ENCODE results near the gene RNPEP.
"Not testable (repeated sequence)": the region's sequence is repeated elsewhere in the genome, so short reads cannot be mapped to it uniquely, and the experiment has no call there.

Gene RNPEP

DNA sequence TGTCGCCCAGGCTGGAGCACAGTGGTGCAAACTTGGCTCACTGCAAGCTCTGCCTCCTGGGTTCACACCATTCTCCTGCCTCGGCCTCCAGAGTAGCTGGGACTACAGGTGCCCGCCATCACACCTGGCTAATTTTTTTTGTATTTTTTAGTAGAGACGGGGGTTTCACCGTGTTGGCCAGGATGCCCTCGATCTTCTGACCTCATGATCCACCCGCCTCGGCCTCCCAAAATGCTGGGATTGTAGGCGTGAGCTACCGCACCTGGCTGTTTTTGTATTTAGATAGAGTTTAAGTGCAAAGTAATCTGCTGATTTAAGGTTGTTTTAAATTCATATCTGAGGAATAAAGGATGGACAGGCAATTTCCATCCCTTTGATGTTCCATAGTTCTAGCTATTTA, 20.1 kb upstream of the RNPEP start:
- DNase-seq = not testable (repeated sequence)

DNA sequence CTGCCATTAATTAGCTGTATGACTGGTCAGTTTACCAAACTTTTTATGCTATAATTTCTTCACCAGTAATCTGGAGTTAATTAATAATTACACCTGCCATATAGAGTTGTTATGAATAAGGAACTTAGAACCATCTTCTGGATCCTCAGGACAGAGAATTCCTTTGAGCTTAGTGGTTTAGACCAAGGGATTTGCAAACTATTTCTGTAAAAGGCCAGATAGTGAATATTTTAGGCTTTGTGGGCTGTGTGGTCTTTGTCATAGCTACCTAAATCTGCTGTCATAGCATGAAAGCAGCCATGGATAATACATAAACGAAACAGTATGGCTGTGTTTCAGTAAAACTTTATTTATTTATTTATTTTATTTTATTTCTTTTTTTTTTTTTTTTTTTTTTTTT, 18.2 kb upstream of the RNPEP start:
- no peak for DNase-seq

DNA sequence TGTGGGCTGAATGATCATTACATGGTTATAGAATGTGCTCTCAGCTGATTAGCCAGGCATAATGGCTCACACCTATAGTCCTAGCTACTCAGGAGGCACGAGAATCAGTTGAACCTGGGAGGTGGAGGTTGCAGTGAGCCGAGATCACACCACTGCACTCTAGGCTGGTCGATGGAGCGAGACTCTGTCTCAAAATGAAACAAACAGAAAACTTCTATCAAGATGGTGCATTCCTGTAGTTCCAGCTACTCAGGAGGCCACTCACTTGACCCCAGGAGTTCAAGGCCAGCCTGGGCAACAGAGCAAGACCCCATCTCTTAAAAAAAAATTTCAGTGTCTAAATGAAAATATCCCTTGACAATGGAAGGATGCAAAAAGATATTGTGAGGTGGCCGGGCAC, 16.3 kb upstream of the RNPEP start:
- no peak for DNase-seq

DNA sequence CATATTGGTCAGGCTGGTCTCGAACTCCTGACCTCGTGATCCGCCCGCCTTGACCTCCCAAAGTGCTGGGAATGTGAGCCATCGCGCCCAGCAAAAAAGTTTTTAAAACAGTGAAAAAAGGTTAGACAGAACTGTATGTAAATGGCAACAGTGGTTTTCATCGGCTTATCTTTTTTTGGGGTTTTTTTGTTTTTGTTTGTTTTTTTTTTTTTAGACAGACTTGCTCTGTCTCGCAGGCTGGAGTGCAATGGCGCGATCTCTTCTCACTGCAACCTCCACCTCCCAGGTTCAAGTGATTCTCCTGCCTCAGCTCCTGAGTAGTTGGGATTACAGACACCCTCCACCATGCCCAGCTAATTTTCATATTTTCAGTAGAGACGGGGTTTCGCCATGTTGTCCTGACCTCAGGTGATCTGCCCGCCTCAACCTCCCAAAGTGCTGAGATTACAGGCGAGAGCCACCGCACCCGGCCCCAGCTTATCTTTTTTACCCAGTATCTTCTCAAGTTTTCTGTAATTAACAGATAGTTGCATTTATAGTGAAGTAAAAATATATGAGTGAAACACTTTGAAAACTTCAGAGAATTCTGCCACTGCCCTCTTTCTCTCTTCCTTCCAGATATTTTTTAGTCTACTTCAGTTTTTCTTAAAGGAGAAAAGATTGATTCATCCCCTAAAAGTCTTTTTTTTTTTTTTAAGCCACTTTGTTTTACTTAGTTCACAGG, 14.1 kb upstream of the RNPEP start:
- no peak for DNase-seq

DNA sequence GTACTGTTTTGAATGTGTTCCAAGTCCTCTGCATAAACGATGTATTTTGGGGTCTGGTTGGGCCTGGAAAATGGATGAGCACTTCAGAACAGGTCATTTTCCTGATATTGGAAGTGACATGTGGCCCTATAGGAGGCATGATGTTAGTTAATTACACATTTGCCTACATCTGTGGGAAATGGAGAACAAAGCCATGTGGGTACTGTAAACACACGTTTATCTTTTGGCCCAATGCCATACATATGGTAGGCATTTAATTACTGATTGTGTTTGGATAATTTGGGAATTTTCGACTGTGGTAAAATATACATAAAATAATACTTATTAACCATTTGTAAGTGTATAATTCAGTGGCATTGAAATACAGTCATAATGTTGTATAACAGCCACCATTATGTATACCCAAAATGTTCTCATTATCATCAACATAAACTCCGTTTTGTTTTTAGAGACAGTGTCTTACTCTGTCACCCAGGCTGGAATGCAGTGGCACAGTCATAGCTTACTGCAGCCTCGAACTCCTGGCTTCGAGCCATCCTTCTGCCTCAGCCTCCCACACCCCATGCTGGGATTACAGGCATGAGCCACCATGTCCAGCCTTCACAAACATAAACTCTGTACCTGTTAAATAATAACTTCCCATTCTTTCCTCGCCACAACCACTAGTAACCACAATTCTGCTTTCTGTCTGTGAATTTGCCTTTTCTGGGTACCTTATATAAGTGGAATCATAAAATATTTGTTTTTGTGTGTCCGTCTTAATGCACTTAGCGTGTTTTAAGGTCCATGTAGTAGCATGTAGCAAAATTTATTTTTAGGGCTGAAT, 11.9 kb upstream of the RNPEP start:
- DNase-seq = no peak

DNA sequence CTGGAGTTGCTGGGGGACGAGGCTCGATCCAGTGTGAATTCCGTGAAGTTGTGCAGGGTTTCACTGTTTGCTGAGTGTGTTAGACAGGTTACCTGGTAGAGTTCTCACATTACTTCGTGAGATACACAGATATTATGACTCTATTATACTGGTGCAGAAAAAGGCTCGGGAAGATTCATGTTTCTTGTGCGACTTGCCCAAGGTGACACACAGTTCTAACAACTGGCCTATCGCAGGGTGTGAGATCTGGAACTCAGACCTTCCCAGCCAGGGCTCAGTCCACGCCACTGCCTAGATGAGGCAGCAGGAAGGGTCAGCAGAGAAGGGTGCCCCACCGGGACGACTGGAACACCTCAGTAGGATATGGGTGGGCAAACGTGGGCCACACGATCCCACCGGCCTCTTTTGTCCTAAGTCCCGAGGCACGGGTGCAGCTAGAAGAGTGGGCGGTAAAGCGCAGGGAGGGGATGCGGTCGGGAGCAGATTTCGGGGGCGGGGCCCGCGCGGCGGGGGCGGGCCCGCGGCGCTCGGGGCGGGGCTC, 296 bp upstream of the RNPEP start:
- peak; percentile 70 for DNase-seq

DNA sequence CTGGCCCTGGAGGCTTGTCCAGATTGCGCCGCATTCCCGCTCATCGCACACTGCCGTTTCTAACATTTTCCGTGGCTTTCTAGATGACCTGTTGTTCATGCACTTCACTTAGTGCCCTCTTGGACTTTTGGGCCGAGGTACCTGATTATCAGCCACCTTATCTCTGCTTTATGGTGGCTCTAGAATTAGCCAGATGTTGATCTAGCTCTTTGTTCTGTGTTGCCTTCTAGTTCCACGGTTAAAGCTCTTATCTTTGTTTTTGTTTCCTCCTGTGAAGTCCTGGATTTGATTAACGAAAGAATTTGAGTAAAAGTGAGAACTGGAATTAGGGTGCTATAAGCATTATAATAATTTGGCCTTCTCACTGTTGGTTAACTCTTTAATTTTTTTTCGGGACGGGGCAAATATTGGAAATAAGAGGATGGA, 945 bp downstream of the RNPEP start:
- DNase-seq = no peak

DNA sequence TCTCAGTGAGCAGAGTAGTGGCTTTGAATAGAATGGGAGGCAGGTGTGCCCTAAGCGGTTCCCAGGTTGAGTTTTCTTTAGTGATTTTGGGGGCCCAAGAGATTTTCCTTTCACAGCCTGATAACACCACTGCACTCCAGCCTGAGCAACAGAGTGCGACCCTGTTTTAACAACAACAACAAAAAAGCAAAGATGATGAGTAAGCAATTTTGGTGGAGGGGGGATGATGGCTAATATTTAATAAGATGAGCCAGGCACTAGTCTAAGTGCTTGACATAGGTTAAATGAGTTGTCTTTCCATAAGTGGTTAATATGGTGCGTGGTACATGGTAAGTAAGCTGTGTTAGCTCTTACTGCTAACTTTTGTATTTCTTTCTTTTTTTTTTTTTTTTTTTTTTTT, 2.0 kb downstream of the RNPEP start:
- DNase-seq = no peak

DNA sequence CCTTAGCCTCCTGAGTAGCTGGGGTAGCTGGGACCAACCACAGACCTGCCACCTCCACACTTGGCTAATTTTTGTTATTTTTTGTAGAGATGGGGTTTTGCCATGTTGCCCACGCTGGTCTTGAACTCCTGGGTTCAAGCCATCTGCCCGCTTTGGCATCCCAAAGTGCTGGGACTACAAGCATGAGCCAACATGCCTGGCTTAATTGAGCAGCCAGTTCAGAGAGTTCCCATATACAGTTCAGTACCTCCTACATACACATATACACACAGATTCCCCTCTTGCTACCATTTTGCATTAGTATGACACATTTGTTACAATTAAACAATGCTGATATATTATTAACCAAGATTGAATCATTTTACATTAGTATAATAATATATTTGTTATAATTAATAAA, 2.9 kb downstream of the RNPEP start:
- DNase-seq = no peak

DNA sequence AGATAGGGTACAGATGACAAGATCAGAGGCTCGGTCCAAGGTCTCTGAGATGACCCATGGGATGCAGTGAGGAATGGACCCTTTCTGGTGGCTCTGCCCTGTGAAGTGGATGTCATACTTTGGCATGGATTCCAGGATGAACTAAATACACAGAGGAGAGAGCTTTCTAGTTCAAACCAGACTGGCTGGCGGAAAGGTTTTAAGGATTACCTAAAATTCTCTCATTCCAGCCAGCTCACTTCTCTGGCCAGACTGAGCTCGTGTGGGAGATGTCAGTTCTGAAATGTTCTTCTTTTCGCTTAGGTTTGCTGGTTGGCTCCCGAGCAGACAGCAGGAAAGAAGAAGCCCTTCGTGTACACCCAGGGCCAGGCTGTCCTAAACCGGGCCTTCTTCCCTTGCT, 6.2 kb downstream of the RNPEP start:
- no peak for DNase-seq

DNA sequence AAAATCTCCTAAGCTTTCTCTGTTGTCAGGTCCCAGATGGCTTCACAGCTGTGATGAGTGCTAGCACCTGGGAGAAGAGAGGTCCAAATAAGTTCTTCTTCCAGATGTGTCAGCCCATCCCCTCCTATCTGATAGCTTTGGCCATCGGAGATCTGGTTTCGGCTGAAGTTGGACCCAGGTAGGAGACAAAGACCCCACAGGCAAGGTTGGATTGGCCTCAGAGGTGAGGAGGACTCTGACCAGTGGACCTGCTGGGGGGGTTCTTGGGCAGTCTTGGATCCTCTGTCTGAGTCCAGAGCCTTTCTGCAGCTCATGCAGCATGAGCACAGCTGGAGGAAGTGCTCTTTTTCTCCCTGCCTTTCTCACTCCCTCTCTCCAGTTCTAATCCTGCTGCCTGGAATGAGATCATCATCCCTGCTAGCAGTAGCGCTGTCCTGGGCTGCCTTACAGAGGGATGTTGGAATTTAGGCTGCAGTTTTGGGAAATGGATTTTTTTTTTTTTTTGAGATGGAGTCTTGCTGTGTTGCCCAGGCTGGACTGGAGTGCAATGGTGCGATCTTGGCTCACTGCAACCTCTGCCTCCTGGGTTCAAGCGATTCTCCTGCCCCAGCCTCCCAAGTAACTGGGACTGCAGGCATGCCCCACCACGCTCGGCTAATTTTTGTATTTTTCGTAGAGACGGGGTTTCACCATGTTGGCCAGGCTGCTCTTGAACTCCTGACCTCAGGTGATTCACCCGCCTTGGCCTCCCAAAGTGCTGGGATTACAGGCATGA, 7.1 kb downstream of the RNPEP start:
- no peak for DNase-seq

DNA sequence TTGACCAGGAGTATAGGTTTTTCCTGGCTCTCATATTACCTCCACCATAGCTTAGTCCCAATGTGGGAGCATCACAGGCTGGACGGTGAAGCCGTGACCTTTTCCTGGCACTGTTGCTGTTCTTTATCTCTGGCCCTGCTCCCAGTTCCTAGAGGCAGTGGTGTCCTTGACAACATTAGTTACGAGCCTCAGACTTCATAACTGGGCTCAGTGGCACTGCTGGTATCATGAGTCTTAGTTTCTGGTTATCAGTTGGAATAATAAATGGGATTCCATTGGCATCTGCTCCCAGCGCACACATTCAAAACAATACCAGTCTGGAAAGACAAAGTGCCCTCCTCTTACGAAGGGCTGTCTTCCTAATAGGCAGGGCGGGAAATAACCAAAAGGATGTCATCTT, 8.0 kb downstream of the RNPEP start:
- no peak for DNase-seq

DNA sequence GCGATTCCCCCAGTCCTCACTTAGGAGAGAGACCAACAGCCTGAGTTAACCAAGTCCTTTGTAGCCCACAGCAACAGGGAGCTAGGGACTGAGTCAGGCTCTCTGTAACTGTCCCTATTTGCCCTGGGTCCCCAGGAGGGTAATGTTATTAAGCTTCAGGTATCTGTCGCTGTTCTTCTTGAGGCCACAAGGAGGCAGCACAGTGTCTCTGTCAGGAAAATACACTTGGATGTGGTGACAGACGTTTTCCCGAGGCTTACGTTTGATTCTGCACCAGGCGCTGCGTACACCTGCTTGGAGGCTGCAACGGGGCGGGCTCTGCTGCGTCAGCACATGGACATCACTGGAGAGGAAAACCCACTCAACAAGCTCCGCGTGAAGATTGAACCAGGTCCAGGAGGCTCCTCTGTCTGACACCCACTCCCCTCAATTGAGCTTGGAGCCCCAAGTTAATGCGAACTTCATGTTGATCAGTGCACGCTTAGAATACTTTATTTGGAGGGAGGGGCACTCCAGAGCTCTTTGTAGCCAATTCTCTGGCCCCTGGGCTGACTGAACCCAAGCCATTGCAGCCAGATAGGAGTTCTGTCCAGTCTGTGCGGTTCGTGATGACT, 17.3 kb downstream of the RNPEP start:
- peak; percentile 6 for DNase-seq

DNA sequence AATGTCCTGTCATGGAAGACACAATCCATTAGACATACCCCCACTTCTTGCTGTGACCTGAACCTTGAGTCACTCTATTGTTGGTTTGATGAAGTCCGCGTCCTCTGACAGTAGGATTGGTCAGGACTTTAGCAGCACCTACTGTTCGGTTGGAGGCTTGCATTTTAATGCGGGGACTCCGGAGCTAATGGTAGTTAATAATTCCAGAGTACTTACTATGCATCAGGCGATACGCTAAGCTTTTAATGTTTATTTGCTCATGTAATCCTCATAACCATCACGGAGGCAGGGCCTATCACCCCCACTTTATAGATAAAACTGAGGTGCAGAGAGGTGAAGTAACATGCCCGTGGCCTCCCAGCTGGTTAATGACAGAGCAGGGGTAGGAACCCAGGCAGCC, 20.1 kb downstream of the RNPEP start:
- no peak for DNase-seq

DNA sequence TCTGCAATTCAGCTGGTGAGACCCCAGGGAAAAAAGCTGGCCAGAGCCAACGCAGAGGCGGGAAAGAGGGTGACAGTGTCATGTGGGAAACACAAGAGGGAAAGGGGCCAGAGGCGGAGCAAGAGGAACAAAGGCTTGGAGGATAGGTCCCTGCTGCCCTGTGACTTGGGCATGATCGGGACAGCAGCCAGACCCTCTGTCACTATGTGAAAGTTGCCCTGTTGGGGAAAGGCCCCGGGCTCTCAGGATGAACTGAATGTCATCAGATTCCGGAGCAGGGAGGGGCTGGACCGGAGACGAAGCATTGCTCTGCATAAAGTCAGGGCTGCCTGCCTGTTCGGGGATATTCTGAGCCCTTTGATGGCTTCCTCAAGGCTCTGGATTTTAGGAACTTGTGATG, 22.3 kb downstream of the RNPEP start:
- no peak for DNase-seq

DNA sequence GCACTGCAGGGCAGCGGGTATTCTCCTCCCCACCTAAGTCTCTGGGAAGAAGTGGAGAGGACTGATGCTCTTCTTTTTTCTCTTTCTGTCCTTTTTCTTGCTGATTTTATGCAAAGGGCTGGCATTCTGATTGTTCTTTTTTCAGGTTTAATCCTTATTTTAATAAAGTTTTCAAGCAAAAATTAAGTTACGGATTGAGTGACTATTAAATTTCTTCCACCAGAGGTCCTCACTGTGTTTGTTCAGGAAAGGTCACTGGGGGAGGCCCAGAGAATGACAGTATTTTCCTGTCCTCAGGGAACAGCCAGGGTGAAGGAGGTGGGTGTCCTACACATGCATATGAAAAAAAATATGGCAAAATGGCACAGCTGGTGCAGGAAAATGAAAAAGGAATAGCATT, 23.5 kb downstream of the RNPEP start:
- DNase-seq = no peak

DNA sequence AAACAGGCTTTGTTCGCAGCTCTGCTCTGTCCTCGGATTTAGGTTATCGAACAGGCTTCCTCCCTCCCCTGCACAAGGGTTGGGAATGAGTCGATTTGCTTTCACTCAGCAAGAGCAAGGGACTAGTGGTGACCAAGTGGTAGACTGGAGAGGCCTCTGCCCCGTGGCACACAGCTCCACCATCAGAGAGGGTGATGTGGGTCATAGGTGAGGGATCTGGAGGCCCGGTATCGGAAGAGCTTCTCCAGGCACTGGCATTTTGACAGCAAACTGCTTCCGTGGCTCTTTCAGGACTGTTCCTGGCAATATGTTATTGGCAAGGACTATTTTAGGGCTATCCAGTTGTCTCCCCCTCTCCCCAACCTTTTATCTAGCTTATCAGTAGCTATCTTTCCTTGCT, 24.9 kb downstream of the RNPEP start:
- DNase-seq = no peak

DNA sequence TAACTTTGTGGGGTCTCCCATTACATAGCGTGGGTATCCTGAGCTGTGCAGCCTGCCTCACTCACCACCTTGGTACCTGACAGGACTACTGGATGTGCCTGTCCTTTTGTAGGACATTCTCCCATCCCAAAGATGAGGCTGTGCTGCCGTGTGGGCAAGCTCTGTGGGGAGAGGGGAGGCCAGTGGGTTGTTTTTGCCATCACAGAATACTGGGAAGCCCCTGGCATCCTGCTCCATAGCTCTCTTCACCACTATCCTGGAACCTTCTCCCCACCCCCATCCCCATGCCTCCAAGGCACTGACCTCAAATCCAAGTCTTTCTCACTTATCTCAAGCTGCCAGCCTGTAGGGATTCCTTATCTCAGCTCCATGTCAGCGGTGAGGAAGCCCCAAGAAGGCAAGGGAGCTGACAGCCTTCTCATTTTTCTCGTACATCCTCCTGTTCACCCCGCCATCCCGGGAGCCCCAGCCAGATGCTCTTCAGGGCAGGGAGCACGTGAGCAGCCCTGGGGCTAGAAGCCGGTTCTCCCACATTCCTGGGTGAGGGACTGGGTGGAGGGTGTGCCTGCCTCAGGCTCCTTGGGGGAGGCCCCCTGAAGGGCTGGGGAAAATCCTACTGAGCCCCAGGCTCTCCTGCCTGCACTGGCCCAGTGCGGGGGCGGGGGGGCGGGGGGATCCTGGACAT, 25.5 kb downstream of the RNPEP start:
- no peak for DNase-seq

DNA sequence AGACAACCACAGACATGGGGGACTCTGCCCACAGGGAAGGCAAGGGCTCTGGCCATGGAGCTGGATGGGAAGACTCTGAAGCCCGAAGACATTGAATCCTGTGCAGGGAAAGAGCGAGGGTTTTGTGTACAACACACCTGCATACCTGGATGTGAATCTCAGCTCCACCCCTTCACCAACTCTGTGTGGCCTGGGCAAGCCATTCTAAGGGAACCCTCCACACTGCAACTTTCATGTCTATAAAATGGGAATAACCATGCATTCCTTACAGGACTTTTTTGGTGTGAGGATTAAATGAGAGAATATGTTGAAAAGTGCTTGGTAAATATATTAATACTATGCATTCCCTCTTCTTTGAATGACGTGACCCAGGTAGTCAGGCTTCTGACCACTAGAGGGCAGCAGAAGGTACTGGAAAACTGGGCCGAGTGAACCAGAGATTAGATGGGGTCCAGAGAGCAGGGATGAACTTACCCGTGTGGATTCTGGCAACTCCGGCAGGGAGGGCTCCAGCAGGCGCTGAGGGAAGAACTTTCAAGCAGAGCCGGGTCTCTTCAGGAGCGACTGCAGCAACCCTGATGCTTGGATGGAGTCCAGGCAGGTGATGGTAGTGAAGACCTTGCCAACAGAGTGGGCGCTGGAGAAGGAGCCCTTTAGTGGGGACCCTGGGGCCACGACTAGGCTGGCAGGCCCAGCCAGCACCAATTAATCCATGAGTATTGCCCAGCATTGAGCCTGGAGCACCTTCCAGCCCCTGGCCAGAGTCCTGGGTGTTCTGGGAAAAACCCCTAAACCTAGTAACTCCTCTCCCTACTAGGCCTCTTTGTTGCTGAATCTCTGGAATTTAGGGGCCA, 27.1 kb downstream of the RNPEP start:
- peak; percentile 49 for DNase-seq

DNA sequence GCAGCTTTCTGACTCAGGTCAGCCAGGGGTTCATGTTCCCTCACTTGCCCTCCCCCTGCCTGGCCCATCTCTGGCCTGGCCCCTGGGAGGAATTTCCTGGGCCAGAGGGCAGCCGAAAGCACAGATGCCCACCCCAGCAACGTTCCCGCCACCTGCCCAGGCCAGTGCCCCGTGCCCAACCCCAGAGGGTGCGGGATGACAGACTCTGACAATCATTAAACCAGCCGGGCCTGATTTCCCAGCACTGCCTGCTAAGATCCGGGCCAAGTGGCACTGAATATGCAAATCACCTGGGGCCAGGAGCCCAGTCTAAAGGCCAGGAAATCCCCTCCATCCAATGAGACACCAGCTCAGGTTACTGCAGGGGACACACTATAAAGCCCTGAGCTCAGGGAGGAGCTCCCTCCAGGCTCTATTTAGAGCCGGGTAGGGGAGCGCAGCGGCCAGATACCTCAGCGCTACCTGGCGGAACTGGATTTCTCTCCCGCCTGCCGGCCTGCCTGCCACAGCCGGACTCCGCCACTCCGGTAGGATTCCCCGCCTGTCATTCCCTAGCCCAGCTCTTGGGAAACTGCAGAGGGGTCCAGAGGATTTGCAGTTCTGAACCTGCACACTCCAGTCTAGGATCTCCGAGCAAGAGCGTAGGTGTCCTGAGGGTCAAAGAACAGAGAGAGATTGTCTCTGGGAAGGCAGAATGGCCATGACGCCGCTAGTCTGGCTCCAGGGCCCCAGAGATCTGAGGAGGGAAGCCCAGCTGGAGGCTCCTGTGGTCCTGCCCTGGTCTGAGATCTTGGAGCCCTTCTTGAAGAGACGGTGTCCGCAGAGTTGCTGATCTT, 27.9 kb downstream of the RNPEP start, which contains the start of gene ELF3:
TSS of gene ELF3 (plus strand) at position 408 of the 836 bp plus-strand sequence. CDS start 550 bp downstream, outside the sequence.
- DNase-seq = no peak
